ENCODE data around the gene KCTD12. TPM values are rescaled to one million over a fixed set of nuclear protein-coding genes. Genes with fewer than 3 reads are reported as not detected.

The KCTD12 gene
- total RNA-seq, result 100 to 1,000 TPM in 1 of 2 donors, 10 to 100 TPM in 1; 86.8 to 127 TPM
- 63.9 TPM for polyA plus RNA-seq (ENCODE audit: insufficient read depth, low read depth, low replicate concordance)
- long read RNA-seq, donor 1, full-length matches to known transcripts, result 138 of 138 reads
- long read RNA-seq, donor 1, partial matches to known transcripts, result 0 of 138 reads
- long read RNA-seq, donor 1, other reads (novel, unspliced or antisense), result 0 of 138 reads
- long read RNA-seq, donor 2, full-length matches to known transcripts, result 82 of 82 reads
- long read RNA-seq, donor 2, partial matches to known transcripts, result 0 of 82 reads
- long read RNA-seq, donor 2, other reads (novel, unspliced or antisense), result 0 of 82 reads

GRCh38 chr13:76886292-76887075, at the start of gene KCTD12:
Gene KCTD12, minus strand, starts transcription at chr13:76886405. Its CDS starts 257 bp downstream, at chr13:76886148.
- WGBS, 2 donors, result 1% methylated on average over 17 to 59 of the region's 83 CpGs
- intact Hi-C loops (cut with DNase I; ENCODE audit: low total_unique reads), result no loop called here
- DNase-seq, result peak; percentile 96
- no peaks in the 10 kb centered on the region for H3K9me3 ChIP-seq
- peak within 1 kb of the TSS; percentile 89 to 94 for H3K27ac ChIP-seq
- H3K4me1 ChIP-seq, result peaks cover 7% of the 10 kb centered on the region
- TF ChIP-seq POLR2A (IDR thresholded peaks at IDR 0.05) (no peak), CTCF (IDR thresholded peaks at IDR 0.05) (peak; percentile 27 to 44 (median 36))
- no peaks in the 10 kb centered on the region for H3K27me3 ChIP-seq
- peak within 1 kb of the TSS; percentile 84 to 87 for H3K4me3 ChIP-seq
- H3K36me3 ChIP-seq (ENCODE audit: low read depth, missing control alignments), result no peaks in the 10 kb centered on the region

DNA sequence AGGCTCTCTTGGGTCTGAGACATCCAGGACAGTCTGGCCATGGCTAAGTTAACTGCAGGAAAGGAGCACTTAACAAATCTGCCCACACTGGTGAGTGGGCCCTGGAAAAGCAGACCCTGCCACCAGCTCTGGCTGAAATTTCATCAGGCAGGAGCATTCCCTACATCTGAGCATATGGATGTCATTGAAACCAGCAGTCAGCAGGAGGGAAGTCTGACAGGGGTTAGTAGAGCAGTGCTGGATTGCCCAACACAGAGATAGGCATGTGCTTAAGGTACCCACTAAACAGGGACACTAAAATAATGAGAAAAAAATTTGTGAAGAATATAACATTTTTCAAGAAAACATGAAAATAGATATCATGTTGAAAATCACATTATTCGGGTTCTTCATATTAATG, 48.5 kb upstream of the KCTD12 start:
- Histone ChIP-seq H3K36me3 (ENCODE audit: low read depth, missing control alignments) (no peaks in the 10 kb centered on the region), H3K9me3 (no peaks in the 10 kb centered on the region), H3K4me1 (no peaks in the 10 kb centered on the region), H3K4me3 (no peak overlapping the region), H3K27ac (no peak overlapping the region), H3K27me3 (no peaks in the 10 kb centered on the region)
- no peak for DNase-seq
- TF ChIP-seq CTCF (IDR thresholded peaks at IDR 0.05), result no peak
- no peak for TF ChIP-seq POLR2A (IDR thresholded peaks at IDR 0.05)
- 86 to 98% methylated on average over 1 of the region's 1 CpG for WGBS, 2 donors
- intact Hi-C loops (cut with DNase I; ENCODE audit: low total_unique reads), result no loop called here

GRCh38 chr13:76932076-76932475, 45.9 kb upstream of the KCTD12 start:
- 81 to 82% methylated on average over 4 of the region's 4 CpGs for WGBS, 2 donors

GRCh38 chr13:76929851-76930374, 43.7 kb upstream of the KCTD12 start:
- WGBS, 2 donors, result 40 to 48% methylated on average over 2 of the region's 2 CpGs
- Histone ChIP-seq H3K27ac (no peak overlapping the region), H3K4me3 (no peak overlapping the region), H3K4me1 (no peaks in the 10 kb centered on the region), H3K27me3 (no peaks in the 10 kb centered on the region), H3K36me3 (ENCODE audit: low read depth, missing control alignments) (no peaks in the 10 kb centered on the region), H3K9me3 (no peaks in the 10 kb centered on the region)
- no peak for DNase-seq
- intact Hi-C loops (cut with DNase I; ENCODE audit: low total_unique reads), result no loop called here
- TF ChIP-seq CTCF (IDR thresholded peaks at IDR 0.05) (no peak), POLR2A (IDR thresholded peaks at IDR 0.05) (no peak)

More at GRCh38 chr13:76932076-76932475, 45.9 kb upstream of the KCTD12 start:
- Histone ChIP-seq H3K9me3 (no peaks in the 10 kb centered on the region), H3K4me3 (no peak overlapping the region), H3K4me1 (no peaks in the 10 kb centered on the region), H3K27me3 (no peaks in the 10 kb centered on the region), H3K36me3 (ENCODE audit: low read depth, missing control alignments) (no peaks in the 10 kb centered on the region), H3K27ac (no peak overlapping the region)
- DNase-seq, result no peak
- intact Hi-C loops (cut with DNase I; ENCODE audit: low total_unique reads), result no loop called here
- TF ChIP-seq POLR2A (IDR thresholded peaks at IDR 0.05) (no peak), CTCF (IDR thresholded peaks at IDR 0.05) (no peak)
